Measurements from ENCODE around the gene ITGB8. TPM values are rescaled to one million over a fixed set of nuclear protein-coding genes. Genes with fewer than 3 reads are reported as not detected.

Gene ITGB8
- total RNA-seq, 4 donors from 2014 or later = 30.7 to 65.5 (median 57.5) TPM

DNA sequence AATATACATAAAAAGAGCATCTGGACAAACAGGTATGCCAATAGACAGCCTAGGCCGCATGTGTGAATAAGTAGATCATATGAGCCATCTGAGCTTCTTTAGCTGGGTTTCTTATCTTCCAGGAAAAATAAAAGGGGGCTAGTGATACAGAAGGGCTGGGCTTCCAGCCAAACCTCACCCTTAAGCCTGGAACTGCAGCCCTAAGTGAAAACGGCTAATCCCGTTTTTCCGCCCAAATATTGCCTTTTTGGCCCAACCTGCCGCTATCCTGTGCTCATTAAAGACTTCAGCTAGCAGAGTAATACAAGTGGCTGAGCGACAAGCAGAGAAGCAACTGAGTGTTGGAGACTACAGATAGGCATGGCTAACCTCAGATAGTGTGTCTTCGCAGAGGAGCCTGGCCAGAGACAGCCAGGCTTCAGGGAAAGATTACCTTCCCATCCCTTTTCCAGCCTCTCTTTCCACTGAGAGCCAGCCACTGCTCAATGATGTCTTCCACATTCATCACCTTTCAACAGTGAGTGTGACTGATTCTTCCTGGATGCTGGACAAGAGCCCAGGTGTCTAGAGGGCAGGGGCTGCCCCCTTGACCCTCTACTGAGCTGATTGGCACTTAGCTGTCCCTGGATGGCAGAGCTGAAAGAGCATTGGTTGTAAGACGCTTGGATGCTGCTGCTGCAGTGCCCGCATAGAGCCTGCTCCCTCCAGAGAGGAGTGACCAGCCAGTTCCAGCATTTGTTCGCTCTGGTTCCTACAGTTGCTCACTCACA, 108.9 kb downstream of the ITGB8 start:
- WGBS = 92% methylated on average over 7 of the region's 10 CpGs
- TF ChIP-seq EP300 (IDR thresholded peaks at IDR 0.05) (no peak), POLR2AphosphoS5 (IDR thresholded peaks at IDR 0.05) (no peak), POLR2A (IDR thresholded peaks at IDR 0.05) (no peak)
- TF ChIP-seq, protein P1, sequence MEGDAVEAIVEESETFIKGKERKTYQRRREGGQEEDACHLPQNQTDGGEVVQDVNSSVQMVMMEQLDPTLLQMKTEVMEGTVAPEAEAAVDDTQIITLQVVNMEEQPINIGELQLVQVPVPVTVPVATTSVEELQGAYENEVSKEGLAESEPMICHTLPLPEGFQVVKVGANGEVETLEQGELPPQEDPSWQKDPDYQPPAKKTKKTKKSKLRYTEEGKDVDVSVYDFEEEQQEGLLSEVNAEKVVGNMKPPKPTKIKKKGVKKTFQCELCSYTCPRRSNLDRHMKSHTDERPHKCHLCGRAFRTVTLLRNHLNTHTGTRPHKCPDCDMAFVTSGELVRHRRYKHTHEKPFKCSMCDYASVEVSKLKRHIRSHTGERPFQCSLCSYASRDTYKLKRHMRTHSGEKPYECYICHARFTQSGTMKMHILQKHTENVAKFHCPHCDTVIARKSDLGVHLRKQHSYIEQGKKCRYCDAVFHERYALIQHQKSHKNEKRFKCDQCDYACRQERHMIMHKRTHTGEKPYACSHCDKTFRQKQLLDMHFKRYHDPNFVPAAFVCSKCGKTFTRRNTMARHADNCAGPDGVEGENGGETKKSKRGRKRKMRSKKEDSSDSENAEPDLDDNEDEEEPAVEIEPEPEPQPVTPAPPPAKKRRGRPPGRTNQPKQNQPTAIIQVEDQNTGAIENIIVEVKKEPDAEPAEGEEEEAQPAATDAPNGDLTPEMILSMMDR (IDR thresholded peaks at IDR 0.05) = no peak
- H3K27ac ChIP-seq = no peak overlapping the region
- no peaks in the 10 kb centered on the region for H3K36me3 ChIP-seq
- peaks cover 4% of the 10 kb centered on the region for H3K4me1 ChIP-seq
- H3K4me3 ChIP-seq = no peak overlapping the region
- H3K9me3 ChIP-seq = no peaks in the 10 kb centered on the region
- H3K27me3 ChIP-seq = peaks cover 2% of the 10 kb centered on the region
- DNase-seq (ENCODE audit: low spot score in 2 of 2) = no peak

DNA sequence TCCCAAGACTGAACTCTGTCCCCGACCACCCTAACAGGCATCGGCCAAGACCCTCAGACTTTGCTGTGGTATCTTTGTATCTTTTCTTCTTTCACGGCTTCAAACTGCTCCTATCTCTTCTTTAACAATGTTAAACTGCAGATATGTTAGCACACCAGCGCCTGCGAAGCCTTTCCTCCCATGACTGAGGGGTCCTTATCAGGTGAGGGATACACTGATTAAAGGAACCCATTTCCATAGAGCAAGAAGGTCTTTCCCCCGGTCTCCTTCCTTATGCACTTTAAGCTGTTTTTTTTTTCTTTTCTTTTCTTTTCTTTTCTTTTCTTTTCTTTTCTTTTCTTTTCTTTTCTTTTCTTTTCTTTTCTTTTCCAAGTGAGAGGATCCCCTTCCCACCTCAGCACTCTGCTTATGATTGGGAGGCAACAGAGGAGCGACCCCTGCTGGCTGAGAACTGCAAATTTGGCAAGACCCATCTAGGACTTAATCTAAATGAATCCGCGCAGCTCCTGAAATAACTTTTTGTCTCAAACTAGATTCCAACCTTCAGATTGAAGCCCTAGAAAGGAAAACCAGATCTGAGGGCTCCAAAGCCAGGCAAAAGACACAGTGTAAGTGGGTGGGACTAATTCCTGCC, 109.9 kb downstream of the ITGB8 start:
- no peak overlapping the region for H3K4me3 ChIP-seq
- peaks cover 2% of the 10 kb centered on the region for H3K27me3 ChIP-seq
- H3K27ac ChIP-seq = no peak overlapping the region
- H3K9me3 ChIP-seq = no peaks in the 10 kb centered on the region
- no peak for DNase-seq (ENCODE audit: low spot score in 2 of 2)
- TF ChIP-seq, protein P1 (IDR thresholded peaks at IDR 0.05) = no peak
- TF ChIP-seq POLR2AphosphoS5 (IDR thresholded peaks at IDR 0.05) (no peak), EP300 (IDR thresholded peaks at IDR 0.05) (no peak), POLR2A (IDR thresholded peaks at IDR 0.05) (no peak)
- H3K4me1 ChIP-seq = peaks cover 4% of the 10 kb centered on the region
- H3K36me3 ChIP-seq = no peaks in the 10 kb centered on the region
- WGBS = 90% methylated on average over 9 of the region's 9 CpGs

DNA sequence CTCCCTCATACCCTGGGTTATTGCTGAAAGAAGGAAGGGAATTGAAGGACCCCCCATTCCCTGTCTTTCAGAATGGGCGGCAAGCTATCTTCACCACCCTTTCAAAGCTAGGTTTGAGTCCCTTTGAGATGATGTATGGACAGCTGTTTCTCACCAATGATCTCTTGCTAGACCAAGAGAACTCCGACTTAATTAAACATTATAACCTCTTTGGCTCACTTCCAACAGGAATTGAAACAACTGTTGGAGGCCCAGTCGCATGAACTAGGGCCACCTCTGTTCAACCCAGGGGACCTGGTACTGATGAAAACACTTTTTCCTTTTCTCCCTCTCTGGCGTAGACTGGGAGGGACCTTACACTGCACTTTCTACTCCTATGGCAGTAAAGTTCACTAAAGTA, 110.6 kb downstream of the ITGB8 start:
- Histone ChIP-seq H3K36me3 (no peaks in the 10 kb centered on the region), H3K4me3 (no peak overlapping the region), H3K9me3 (no peaks in the 10 kb centered on the region), H3K4me1 (peaks cover 4% of the 10 kb centered on the region), H3K27ac (no peak overlapping the region), H3K27me3 (peaks cover 2% of the 10 kb centered on the region)
- no peak for DNase-seq (ENCODE audit: low spot score in 2 of 2)
- TF ChIP-seq EP300 (IDR thresholded peaks at IDR 0.05) = no peak
- TF ChIP-seq, protein P1 (IDR thresholded peaks at IDR 0.05) = no peak
- TF ChIP-seq POLR2A (IDR thresholded peaks at IDR 0.05) = no peak
- TF ChIP-seq POLR2AphosphoS5 (IDR thresholded peaks at IDR 0.05) = no peak
- 80% methylated on average over 4 of the region's 4 CpGs for WGBS

DNA sequence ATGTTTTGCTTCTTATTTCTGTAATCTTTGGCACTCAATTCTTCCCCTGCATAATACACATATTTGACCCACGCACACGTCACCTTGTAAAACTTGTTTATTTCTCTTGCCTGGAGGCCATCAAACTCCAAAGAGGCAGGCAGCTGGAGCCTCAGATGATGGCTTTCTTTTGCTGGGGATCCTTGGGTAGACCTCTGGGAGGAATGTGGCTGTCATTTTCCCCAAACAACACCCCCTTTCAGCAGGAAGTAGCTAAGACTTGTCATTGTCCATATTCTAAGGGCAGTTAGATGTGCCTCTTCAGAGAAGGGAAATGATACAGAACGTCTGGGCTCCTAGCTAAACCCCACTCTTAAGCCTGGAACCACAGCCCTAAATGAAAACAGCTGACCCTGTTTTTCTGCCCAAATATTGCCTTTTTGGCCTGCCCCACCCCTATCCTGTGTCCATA, 111.3 kb downstream of the ITGB8 start:
- Histone ChIP-seq H3K36me3 (no peaks in the 10 kb centered on the region), H3K27ac (no peak overlapping the region), H3K27me3 (peaks cover 2% of the 10 kb centered on the region), H3K4me3 (no peak overlapping the region), H3K4me1 (peaks cover 4% of the 10 kb centered on the region), H3K9me3 (no peaks in the 10 kb centered on the region)
- TF ChIP-seq POLR2AphosphoS5 (IDR thresholded peaks at IDR 0.05) = no peak
- no peak for TF ChIP-seq POLR2A (IDR thresholded peaks at IDR 0.05)
- TF ChIP-seq, protein P1 (IDR thresholded peaks at IDR 0.05) = no peak
- TF ChIP-seq EP300 (IDR thresholded peaks at IDR 0.05) = no peak
- 46% methylated on average over 3 of the region's 3 CpGs for WGBS
- DNase-seq (ENCODE audit: low spot score in 2 of 2) = no peak

DNA sequence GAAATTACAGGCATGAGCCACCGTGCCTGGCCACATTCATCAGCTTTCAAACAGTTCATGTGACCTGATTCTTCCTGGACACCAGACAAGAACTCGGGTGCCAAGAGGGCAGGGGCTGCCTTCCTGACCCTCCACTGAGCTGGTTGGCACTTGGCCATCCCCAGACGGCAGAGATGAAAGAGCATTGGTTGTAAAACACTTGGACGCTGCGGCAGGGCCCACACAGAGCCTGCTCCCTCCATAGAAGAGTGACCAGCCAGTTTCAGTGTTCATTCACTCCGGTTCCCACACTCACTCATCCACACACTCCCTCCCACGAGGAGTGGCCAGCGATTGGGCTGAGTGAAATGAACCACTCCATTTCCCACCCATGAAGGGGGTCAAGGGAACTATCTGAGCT, 112.3 kb downstream of the ITGB8 start:
- no peak overlapping the region for H3K4me3 ChIP-seq
- TF ChIP-seq EP300 (IDR thresholded peaks at IDR 0.05) = no peak
- no peak for TF ChIP-seq POLR2A (IDR thresholded peaks at IDR 0.05)
- no peak for TF ChIP-seq POLR2AphosphoS5 (IDR thresholded peaks at IDR 0.05)
- TF ChIP-seq, protein P1 (IDR thresholded peaks at IDR 0.05) = no peak
- DNase-seq (ENCODE audit: low spot score in 2 of 2) = no peak
- H3K4me1 ChIP-seq = peaks cover 4% of the 10 kb centered on the region
- 86% methylated on average over 8 of the region's 8 CpGs for WGBS
- no peaks in the 10 kb centered on the region for H3K36me3 ChIP-seq
- H3K27ac ChIP-seq = no peak overlapping the region
- H3K27me3 ChIP-seq = peaks cover 2% of the 10 kb centered on the region
- no peaks in the 10 kb centered on the region for H3K9me3 ChIP-seq

All from suprapubic skin (tissue), 4 donors.